HCT116 (cell line): Measurements from ENCODE around the gene NUP133. TPM values are rescaled to one million over a fixed set of nuclear protein-coding genes. Genes with fewer than 3 reads are reported as not detected.

Experiments
- ATAC-seq: fragments of 200-7000 bp; cut with Tn5 transposase; 2 replicates; pipeline ENCODE4 v1.9.1; 2020; ENCODE audit warnings: mild to moderate bottlenecking, moderate library complexity
- BruUV-seq: library from RNA; stranded (reverse); fragments of 400-500 nt; replicated peaks from 2 replicates; lab custom pipeline; 2021; lab: Mats Ljungman, UMichigan
- CTCF ChIA-PET: fragments of 300-600 bp; sonication (Branson Sonifier 250); formaldehyde crosslinking; loops from one replicate; lab custom pipeline; 2021; ENCODE audit warnings: antibody characterized with exemption; lab: Charles Lee
- POLR2A ChIA-PET: fragments of 300-600, 350-600 bp; sonication (Branson Sonifier 250); formaldehyde crosslinking; loops from one replicate; lab custom pipeline; 2021; ENCODE audit warnings: antibody characterized with exemption; lab: Charles Lee
- RAD21 ChIA-PET, 2 experiments: fragments of 300-600 bp; sonication (Branson Sonifier 250); formaldehyde crosslinking; loops; one replicate each; lab custom pipeline; 2023; ENCODE audit warnings: low total read pairs in 2 of 2; ENCODE audit not compliant: uncharacterized antibody in 2 of 2, unreplicated experiment in 2 of 2, low non-redundant PET in 1 of 2; lab: Charles Lee
- DNase-seq: peaks from one replicate; pipeline ENCODE4 v3.0.0-alpha.2; 2010; ENCODE audit warnings: low read depth, low spot score
- H2AFZ ChIP-seq: fragments of 200-600 bp; shearing (Covaris generic), sonication (generic); 2 replicates; pipeline ENCODE4 v1.6.1; 2017; ENCODE audit warnings: low read depth, mixed run types, mixed read lengths, antibody characterized with exemption, low read length; ENCODE audit not compliant: poor library complexity, severe bottlenecking
- H3K27ac ChIP-seq: 2 replicates; pipeline ENCODE4 v1.5.1; 2012; ENCODE audit warnings: low read depth, low read length
- H3K27me3 ChIP-seq: fragments of 200-600 bp; sonication (generic); 2 replicates; pipeline ENCODE4 v1.6.1; 2016; ENCODE audit warnings: mixed run types, low read length, mixed read lengths; ENCODE audit not compliant: insufficient read depth
- H3K36me3 ChIP-seq, 2 experiments: fragments of 200-500 bp in 1 of 2; fragments of 200-600 bp in 1 of 2; sonication (Bioruptor generic) in 1 of 2; sonication (generic) in 1 of 2; 2 replicates each; pipeline versions ENCODE4 v1.5.1 to v1.6.1; 2014 to 2016; ENCODE audit warnings: low read length in 2 of 2, inconsistent platforms in 1 of 2, mixed read lengths in 1 of 2, mixed run types in 1 of 2; ENCODE audit not compliant: insufficient read depth in 2 of 2, control insufficient read depth in 1 of 2
- H3K4me1 ChIP-seq, 2 experiments: fragments of 200-600 bp in 1 of 2; sonication (generic) in 1 of 2; 2 replicates each; pipeline versions ENCODE4 v1.5.1 to v1.6.1; 2012 to 2017; ENCODE audit warnings: low read length in 2 of 2, inconsistent platforms in 1 of 2, mild to moderate bottlenecking in 1 of 2, mixed read lengths in 1 of 2, mixed run types in 1 of 2, moderate library complexity in 1 of 2; ENCODE audit not compliant: insufficient read depth in 2 of 2, control insufficient read depth in 1 of 2
- H3K4me2 ChIP-seq: fragments of 200-600 bp; sonication (generic); 2 replicates; pipeline ENCODE4 v1.6.1; 2017; ENCODE audit warnings: mixed run types, low read length, mixed read lengths
- H3K4me3 ChIP-seq, 2 experiments: fragments of 200-600 bp in 1 of 2; sonication (generic) in 1 of 2; replicated peaks in 1 of 2; 2 replicates each; pipeline ENCODE4 v1.5.1; 2011 to 2016; ENCODE audit warnings: low read length in 2 of 2, control low read depth in 1 of 2, low read depth in 1 of 2, mild to moderate bottlenecking in 1 of 2, mixed read lengths in 1 of 2, mixed run types in 1 of 2
- H3K79me2 ChIP-seq: fragments of 200-600 bp; sonication (generic); 2 replicates; pipeline ENCODE4 v1.6.1; 2017; ENCODE audit warnings: mild to moderate bottlenecking, mixed run types, low read length, moderate library complexity, mixed read lengths; ENCODE audit not compliant: insufficient read depth
- H3K9ac ChIP-seq: fragments of 200-600 bp; sonication (generic); 2 replicates; pipeline ENCODE4 v1.6.1; 2016; ENCODE audit warnings: low read length, mixed read lengths
- H3K9me2 ChIP-seq: fragments of 200-600 bp; sonication (generic), shearing (Covaris generic); 2 replicates; pipeline ENCODE4 v1.6.1; 2017; ENCODE audit warnings: mixed run types, mild to moderate bottlenecking, moderate library complexity; ENCODE audit not compliant: insufficient read depth
- H3K9me3 ChIP-seq, 2 experiments: fragments of 200-500 bp in 1 of 2; fragments of 200-600 bp in 1 of 2; sonication (Bioruptor generic) in 1 of 2; sonication (generic) in 1 of 2; 2 replicates each; pipeline ENCODE4 v1.6.1; 2014 to 2017; ENCODE audit warnings: low read length in 2 of 2, mixed read lengths in 2 of 2, inconsistent platforms in 1 of 2, low read depth in 1 of 2, mild to moderate bottlenecking in 1 of 2, mixed run types in 1 of 2, moderate library complexity in 1 of 2; ENCODE audit not compliant: control insufficient read depth in 1 of 2, insufficient read depth in 1 of 2
- H4K20me1 ChIP-seq: fragments of 200-600 bp; sonication (generic), shearing (Covaris generic); 2 replicates; pipeline ENCODE4 v1.6.1; 2017; ENCODE audit warnings: mixed run types, mild to moderate bottlenecking, moderate library complexity; ENCODE audit not compliant: insufficient read depth
- CBX3 ChIP-seq: IDR thresholded peaks from 2 replicates; pipeline ENCODE4 v1.6.1; 2012; ENCODE audit warnings: low read depth
- EGR1 ChIP-seq: IDR thresholded peaks from 2 replicates; pipeline ENCODE4 v1.6.1; 2012; ENCODE audit warnings: low read depth
- ELF1 ChIP-seq: IDR thresholded peaks from 2 replicates; pipeline ENCODE4 v1.6.1; 2012; ENCODE audit warnings: low read depth, borderline replicate concordance
- EZH2 ChIP-seq: fragments of 200-600 bp; sonication (generic); IDR thresholded peaks from 2 replicates; pipeline ENCODE4 v1.6.1; 2017; ENCODE audit warnings: antibody characterized with exemption, mixed run types
- JUND ChIP-seq: IDR thresholded peaks from 2 replicates; pipeline ENCODE4 v1.6.1; 2012
- POLR2AphosphoS5 ChIP-seq: IDR thresholded peaks from 2 replicates; pipeline ENCODE4 v1.6.1; 2011; ENCODE audit warnings: mild to moderate bottlenecking, low read depth, low read length, moderate library complexity
- SP1 ChIP-seq: IDR thresholded peaks from 2 replicates; pipeline ENCODE4 v1.6.1; 2012; ENCODE audit warnings: low read depth
- SRF ChIP-seq: IDR thresholded peaks from 2 replicates; pipeline ENCODE4 v1.6.1; 2012; ENCODE audit warnings: low read depth
- YY1 ChIP-seq: IDR thresholded peaks from 2 replicates; pipeline ENCODE4 v1.6.1; 2011; ENCODE audit warnings: low read length, low read depth, moderate library complexity, mild to moderate bottlenecking; ENCODE audit not compliant: insufficient replicate concordance; ENCODE audit errors: extremely low read depth
- ZFX ChIP-seq: fragments of 450-650 bp; IDR thresholded peaks from 2 replicates; pipeline ENCODE4 v1.6.1; 2017
- intact Hi-C: fragments of 100-400 bp; cut with micrococcal nuclease; formaldehyde crosslinking; loops from 2 replicates; pipeline ENCODE4 v1.10.0; 2022
- total RNA-seq: library from RNA; stranded (reverse); gene quantifications from one replicate; pipeline ENCODE4 v1.2.1, GENCODE V29; 2021; ENCODE audit not compliant: unreplicated experiment
- TF ChIP-seq, protein P1 (sequence below): IDR thresholded peaks from 2 replicates; pipeline ENCODE4 v1.6.1; 2011; ENCODE audit warnings: mild to moderate bottlenecking, low read length, moderate library complexity; ENCODE audit not compliant: insufficient replicate concordance; ENCODE audit errors: extremely low read depth
- TF ChIP-seq, protein P2 (sequence below): IDR thresholded peaks from 2 replicates; pipeline ENCODE4 v1.6.1; 2012
- TF ChIP-seq, protein P3 (sequence below), 3 experiments: fragments of 200-600 bp in 1 of 3; sonication (generic) in 1 of 3; IDR thresholded peaks in 2 of 3; conservative IDR thresholded peaks in 1 of 3; 2 replicates each; pipeline ENCODE4 v1.5.1; 2012 to 2017; ENCODE audit warnings: low read depth in 2 of 3, low read length in 2 of 3, antibody characterized with exemption in 1 of 3, borderline replicate concordance in 1 of 3, control low read depth in 1 of 3, mild to moderate bottlenecking in 1 of 3, mixed read lengths in 1 of 3, mixed run types in 1 of 3, moderate library complexity in 1 of 3; ENCODE audit not compliant: insufficient read depth in 1 of 3

Gene NUP133
- total RNA-seq, 1 experiment from 2014 or later, result 52.5 TPM

DNA sequence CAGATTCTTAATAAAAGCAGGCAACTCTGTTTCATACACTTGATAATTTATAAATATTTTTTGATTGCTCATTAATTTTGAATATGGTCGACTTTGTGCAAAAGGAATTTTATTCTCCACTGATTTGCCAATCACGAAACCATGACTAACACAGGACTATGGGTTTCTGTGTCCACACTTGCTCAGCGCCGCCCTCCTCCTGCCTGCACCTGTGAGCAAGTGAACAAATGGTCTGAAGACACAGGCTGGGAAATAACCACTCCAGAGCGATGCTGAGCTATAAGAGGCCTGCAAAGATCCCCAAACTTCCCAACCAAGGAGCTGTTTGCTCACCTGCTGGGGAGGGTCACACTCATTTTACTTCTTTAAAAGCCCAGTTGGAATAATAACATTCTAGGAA is 30.8 kb upstream of the NUP133 start:
- CTCF ChIA-PET, result interaction anchor here (2.3 kb wide), 1 partner anchor 20 kb away, joined by 6 read pairs; the partner anchor contains the start of gene ABCB10
- BruUV-seq, result no TSS peak
- TF ChIP-seq ELF1 (no peak), YY1 (no peak), SRF (no peak), EZH2 (no peak), JUND (no peak), SP1 (no peak)
- TF ChIP-seq, protein P1, sequence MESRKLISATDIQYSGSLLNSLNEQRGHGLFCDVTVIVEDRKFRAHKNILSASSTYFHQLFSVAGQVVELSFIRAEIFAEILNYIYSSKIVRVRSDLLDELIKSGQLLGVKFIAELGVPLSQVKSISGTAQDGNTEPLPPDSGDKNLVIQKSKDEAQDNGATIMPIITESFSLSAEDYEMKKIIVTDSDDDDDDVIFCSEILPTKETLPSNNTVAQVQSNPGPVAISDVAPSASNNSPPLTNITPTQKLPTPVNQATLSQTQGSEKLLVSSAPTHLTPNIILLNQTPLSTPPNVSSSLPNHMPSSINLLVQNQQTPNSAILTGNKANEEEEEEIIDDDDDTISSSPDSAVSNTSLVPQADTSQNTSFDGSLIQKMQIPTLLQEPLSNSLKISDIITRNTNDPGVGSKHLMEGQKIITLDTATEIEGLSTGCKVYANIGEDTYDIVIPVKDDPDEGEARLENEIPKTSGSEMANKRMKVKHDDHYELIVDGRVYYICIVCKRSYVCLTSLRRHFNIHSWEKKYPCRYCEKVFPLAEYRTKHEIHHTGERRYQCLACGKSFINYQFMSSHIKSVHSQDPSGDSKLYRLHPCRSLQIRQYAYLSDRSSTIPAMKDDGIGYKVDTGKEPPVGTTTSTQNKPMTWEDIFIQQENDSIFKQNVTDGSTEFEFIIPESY, result no peak
- TF ChIP-seq, protein P2, sequence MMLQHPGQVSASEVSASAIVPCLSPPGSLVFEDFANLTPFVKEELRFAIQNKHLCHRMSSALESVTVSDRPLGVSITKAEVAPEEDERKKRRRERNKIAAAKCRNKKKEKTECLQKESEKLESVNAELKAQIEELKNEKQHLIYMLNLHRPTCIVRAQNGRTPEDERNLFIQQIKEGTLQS, result no peak

GRCh38 chr1:229537894-229538293 is 29.8 kb upstream of the NUP133 start:
- ATAC-seq (no peak), DNase-seq (no peak)
- no TSS peak for BruUV-seq
- H3K9me3 ChIP-seq, result no peaks in the 10 kb centered on the region
- no peak overlapping the region for H2AFZ ChIP-seq
- H3K4me3 ChIP-seq, result no peak overlapping the region
- ChIA-PET CTCF (no interaction called here), POLR2A (no interaction called here), RAD21 (no interaction called here)
- H3K79me2 ChIP-seq, result no peaks in the 10 kb centered on the region
- H3K9ac ChIP-seq, result no peak overlapping the region
- no peaks in the 10 kb centered on the region for H3K9me2 ChIP-seq
- no peaks in the 10 kb centered on the region for H4K20me1 ChIP-seq
- no peak overlapping the region for H3K4me2 ChIP-seq
- no peaks in the 10 kb centered on the region for H3K4me1 ChIP-seq
- intact Hi-C loops, result no loop called here
- H3K27me3 ChIP-seq, result no peaks in the 10 kb centered on the region
- H3K27ac ChIP-seq, result no peak overlapping the region
- H3K36me3 ChIP-seq, result peaks cover 6 to 15% of the 10 kb centered on the region in 2 experiments
- TF ChIP-seq EGR1, result no peak
- no peak for TF ChIP-seq YY1
- TF ChIP-seq, protein P3, sequence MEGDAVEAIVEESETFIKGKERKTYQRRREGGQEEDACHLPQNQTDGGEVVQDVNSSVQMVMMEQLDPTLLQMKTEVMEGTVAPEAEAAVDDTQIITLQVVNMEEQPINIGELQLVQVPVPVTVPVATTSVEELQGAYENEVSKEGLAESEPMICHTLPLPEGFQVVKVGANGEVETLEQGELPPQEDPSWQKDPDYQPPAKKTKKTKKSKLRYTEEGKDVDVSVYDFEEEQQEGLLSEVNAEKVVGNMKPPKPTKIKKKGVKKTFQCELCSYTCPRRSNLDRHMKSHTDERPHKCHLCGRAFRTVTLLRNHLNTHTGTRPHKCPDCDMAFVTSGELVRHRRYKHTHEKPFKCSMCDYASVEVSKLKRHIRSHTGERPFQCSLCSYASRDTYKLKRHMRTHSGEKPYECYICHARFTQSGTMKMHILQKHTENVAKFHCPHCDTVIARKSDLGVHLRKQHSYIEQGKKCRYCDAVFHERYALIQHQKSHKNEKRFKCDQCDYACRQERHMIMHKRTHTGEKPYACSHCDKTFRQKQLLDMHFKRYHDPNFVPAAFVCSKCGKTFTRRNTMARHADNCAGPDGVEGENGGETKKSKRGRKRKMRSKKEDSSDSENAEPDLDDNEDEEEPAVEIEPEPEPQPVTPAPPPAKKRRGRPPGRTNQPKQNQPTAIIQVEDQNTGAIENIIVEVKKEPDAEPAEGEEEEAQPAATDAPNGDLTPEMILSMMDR (IDR thresholded peaks at IDR 0.05 in 2 of 3, conservative IDR thresholded peaks at IDR 0.05 in 1 of 3; ENCODE audit: borderline replicate concordance in 1 of 3, insufficient read depth in 1 of 3, low read depth in 2 of 3, low read length in 2 of 3), result no peak
- no peak for TF ChIP-seq ZFX
- TF ChIP-seq EZH2, result no peak
- TF ChIP-seq POLR2AphosphoS5, result no peak
- TF ChIP-seq, protein P2, result no peak
- no peak for TF ChIP-seq ELF1
- no peak for TF ChIP-seq SRF
- TF ChIP-seq CBX3, result no peak

More for the DNA sequence above, 30.8 kb upstream of the NUP133 start:
- Histone ChIP-seq H3K27ac (no peak overlapping the region), H3K4me3 (no peak overlapping the region), H3K79me2 (no peaks in the 10 kb centered on the region), H3K36me3 (peaks cover 6 to 15% of the 10 kb centered on the region in 2 experiments), H3K9me2 (no peaks in the 10 kb centered on the region), H3K4me2 (no peak overlapping the region), H3K9me3 (no peaks in the 10 kb centered on the region), H4K20me1 (no peaks in the 10 kb centered on the region), H2AFZ (no peak overlapping the region), H3K27me3 (no peaks in the 10 kb centered on the region), H3K9ac (no peak overlapping the region), H3K4me1 (no peaks in the 10 kb centered on the region)
- POLR2A ChIA-PET, result no interaction called here
- ATAC-seq (no peak), DNase-seq (no peak)
- RAD21 ChIA-PET, result no interaction called here
- intact Hi-C loops, result no loop called here
